Peyer's patch (tissue), 4 donors: ENCODE measurements around the gene SCLY.

Experiments
- CTCF ChIP-seq, 6 experiments: fragments of 450-650 bp in 4 of 6; fragments of 200-600 bp in 2 of 6; sonication (generic) in 1 of 6; IDR thresholded peaks; one replicate each; pipeline ENCODE4 v1.5.1; 2017 to 2019; ENCODE audit warnings: antibody characterized with exemption in 6 of 6, mild to moderate bottlenecking in 3 of 6, moderate library complexity in 1 of 6
- POLR2A ChIP-seq, 2 donors: fragments of 450-650 bp; IDR thresholded peaks; one replicate each; pipeline ENCODE4 v1.5.1; 2017; ENCODE audit warnings: antibody characterized with exemption in 2 of 2, mild to moderate bottlenecking in 2 of 2, moderate library complexity in 2 of 2

- TF ChIP-seq POLR2A (IDR thresholded peaks at IDR 0.05), result no peak
- no peak for TF ChIP-seq CTCF (IDR thresholded peaks at IDR 0.05)
Observed at GRCh38 chr2:238098901-238099713, 38.3 kb downstream of the SCLY start.
